Measurements from ENCODE around the gene DGCR2.

- TF ChIP-seq CTCF (IDR thresholded peaks at IDR 0.05) (no peak), POLR2A (IDR thresholded peaks at IDR 0.05) (no peak), POLR2AphosphoS5 (IDR thresholded peaks at IDR 0.05) (no peak)
Observed at GRCh38 chr22:19133561-19133960, 11.3 kb upstream of the DGCR2 start.
